Muscle layer of duodenum (tissue), 2 donors: ENCODE results near the gene C6orf120.

Experiments
- H3K27ac ChIP-seq: one replicate; pipeline ENCODE4 v1.7.0; 2013; ENCODE audit warnings: mild to moderate bottlenecking, low read length
- H3K27me3 ChIP-seq: one replicate; pipeline ENCODE4 v1.7.0; 2013; ENCODE audit warnings: low read depth, mild to moderate bottlenecking, control low read depth, low read length
- H3K36me3 ChIP-seq, 2 donors: one replicate each; pipeline ENCODE4 v1.7.0; 2013; ENCODE audit warnings: low read length in 2 of 2, control low read depth in 1 of 2, mild to moderate bottlenecking in 1 of 2; ENCODE audit not compliant: insufficient read depth in 2 of 2, control insufficient read depth in 1 of 2
- H3K4me1 ChIP-seq, 2 donors: one replicate each; pipeline ENCODE4 v1.7.0; 2013; ENCODE audit warnings: low read length in 2 of 2, mild to moderate bottlenecking in 2 of 2, control low read depth in 1 of 2, moderate library complexity in 1 of 2; ENCODE audit not compliant: insufficient read depth in 2 of 2, control insufficient read depth in 1 of 2
- H3K4me3 ChIP-seq, 2 donors: one replicate each; pipeline ENCODE4 v1.7.0; 2013; ENCODE audit warnings: low read length in 2 of 2, low read depth in 1 of 2, mild to moderate bottlenecking in 1 of 2
- H3K9me3 ChIP-seq, 2 donors: one replicate each; pipeline ENCODE4 v1.7.0; 2013; ENCODE audit warnings: low read length in 2 of 2, control low read depth in 1 of 2, mild to moderate bottlenecking in 1 of 2; ENCODE audit not compliant: control insufficient read depth in 1 of 2
- donor health status: healthy.

C6orf120 gene

GRCh38 chr6:169714178-169714577, 12.3 kb downstream of the C6orf120 start:
- Histone ChIP-seq H3K27me3 (no peaks in the 10 kb centered on the region), H3K36me3 (peaks cover 48% of the 10 kb centered on the region in 2 donors), H3K4me3 (no peak overlapping the region), H3K9me3 (no peaks in the 10 kb centered on the region), H3K4me1 (no peaks in the 10 kb centered on the region), H3K27ac (no peak overlapping the region)

GRCh38 chr6:169714595-169714994, 12.7 kb downstream of the C6orf120 start:
- Histone ChIP-seq H3K4me3 (no peak overlapping the region), H3K4me1 (no peaks in the 10 kb centered on the region), H3K9me3 (no peaks in the 10 kb centered on the region), H3K27ac (no peak overlapping the region), H3K27me3 (no peaks in the 10 kb centered on the region), H3K36me3 (peaks cover 44 to 48% of the 10 kb centered on the region in 2 donors)

- Histone ChIP-seq H3K4me3 (no peak overlapping the region), H3K9me3 (no peaks in the 10 kb centered on the region), H3K27ac (no peak overlapping the region), H3K4me1 (peaks cover 0 to 16% of the 10 kb centered on the region in 2 donors), H3K27me3 (no peaks in the 10 kb centered on the region), H3K36me3 (peaks cover 18 to 20% of the 10 kb centered on the region in 2 donors)
These were observed 17.2 kb downstream of the C6orf120 start for GRCh38 chr6:169719117-169719516.

GRCh38 chr6:169720207-169720855, 18.4 kb downstream of the C6orf120 start:
- Histone ChIP-seq H3K36me3 (peaks cover 8 to 13% of the 10 kb centered on the region in 2 donors), H3K4me3 (no peak overlapping the region), H3K27me3 (no peaks in the 10 kb centered on the region), H3K4me1 (peaks cover 0 to 16% of the 10 kb centered on the region in 2 donors), H3K9me3 (no peaks in the 10 kb centered on the region), H3K27ac (no peak overlapping the region)

- peak overlapping the region; percentile 93 for H3K27ac ChIP-seq
- H3K9me3 ChIP-seq = no peaks in the 10 kb centered on the region
- no peaks in the 10 kb centered on the region for H3K36me3 ChIP-seq
- peaks cover 0 to 16% of the 10 kb centered on the region in 2 donors for H3K4me1 ChIP-seq
- no peaks in the 10 kb centered on the region for H3K27me3 ChIP-seq
- H3K4me3 ChIP-seq = peak overlapping the region; percentile 74 to 99
These were observed 20.7 kb downstream of the C6orf120 start for GRCh38 chr6:169722362-169723199.

GRCh38 chr6:169723200-169723909, 21.4 kb downstream of the C6orf120 start:
- peak overlapping the region; percentile 93 for H3K27ac ChIP-seq
- H3K9me3 ChIP-seq = no peaks in the 10 kb centered on the region
- H3K4me1 ChIP-seq = peaks cover 0 to 16% of the 10 kb centered on the region in 2 donors
- no peaks in the 10 kb centered on the region for H3K27me3 ChIP-seq
- H3K36me3 ChIP-seq = no peaks in the 10 kb centered on the region
- peak overlapping the region; percentile 74 to 99 for H3K4me3 ChIP-seq

GRCh38 chr6:169723991-169724493, 22.1 kb downstream of the C6orf120 start:
- Histone ChIP-seq H3K27ac (no peak overlapping the region), H3K4me3 (no peak overlapping the region), H3K4me1 (peaks cover 0 to 16% of the 10 kb centered on the region in 2 donors), H3K27me3 (no peaks in the 10 kb centered on the region), H3K9me3 (no peaks in the 10 kb centered on the region), H3K36me3 (no peaks in the 10 kb centered on the region)

- Histone ChIP-seq H3K4me3 (peak within 1 kb of the TSS; percentile 74 to 99), H3K4me1 (peaks cover 0 to 16% of the 10 kb centered on the region in 2 donors), H3K9me3 (no peaks in the 10 kb centered on the region), H3K27me3 (no peaks in the 10 kb centered on the region), H3K36me3 (no peaks in the 10 kb centered on the region), H3K27ac (peak within 1 kb of the TSS; percentile 93)
These were observed 22.7 kb downstream of the C6orf120 start, which contains the start of gene PHF10 for GRCh38 chr6:169724494-169725124. TSS of gene PHF10 (minus strand) at chr6:169724500. CDS start at chr6:169723931, 569 bp downstream.

GRCh38 chr6:169725125-169726048, 23.5 kb downstream of the C6orf120 start:
- Histone ChIP-seq H3K4me3 (peak overlapping the region; percentile 50 to 57), H3K36me3 (no peaks in the 10 kb centered on the region), H3K27me3 (no peaks in the 10 kb centered on the region), H3K27ac (peak overlapping the region; percentile 70), H3K9me3 (no peaks in the 10 kb centered on the region), H3K4me1 (peaks cover 0 to 16% of the 10 kb centered on the region in 2 donors)

GRCh38 chr6:169726049-169726400, 24.1 kb downstream of the C6orf120 start:
- Histone ChIP-seq H3K36me3 (no peaks in the 10 kb centered on the region), H3K27me3 (no peaks in the 10 kb centered on the region), H3K9me3 (no peaks in the 10 kb centered on the region), H3K4me1 (peaks cover 0 to 16% of the 10 kb centered on the region in 2 donors), H3K4me3 (no peak overlapping the region), H3K27ac (no peak overlapping the region)
